Prostate gland (tissue), 2 donors: Measurements from ENCODE around the gene RAB43.

Experiments used
- POLR2A ChIP-seq: fragments of 450-650 bp; IDR thresholded peaks from one replicate; pipeline ENCODE4 v1.6.1; 2016; ENCODE audit warnings: antibody characterized with exemption, mild to moderate bottlenecking
- TF ChIP-seq, protein P1 (sequence below), 4 experiments: fragments of 200-600 bp in 2 of 4; fragments of 450-650 bp in 2 of 4; sonication (generic) in 2 of 4; IDR thresholded peaks; 1 replicate in 3 of 4; 2 replicates in 1 of 4; pipeline ENCODE4 v1.5.1; 2016 to 2019; ENCODE audit warnings: antibody characterized with exemption in 4 of 4, mild to moderate bottlenecking in 2 of 4, moderate library complexity in 2 of 4

- TF ChIP-seq, protein P1, sequence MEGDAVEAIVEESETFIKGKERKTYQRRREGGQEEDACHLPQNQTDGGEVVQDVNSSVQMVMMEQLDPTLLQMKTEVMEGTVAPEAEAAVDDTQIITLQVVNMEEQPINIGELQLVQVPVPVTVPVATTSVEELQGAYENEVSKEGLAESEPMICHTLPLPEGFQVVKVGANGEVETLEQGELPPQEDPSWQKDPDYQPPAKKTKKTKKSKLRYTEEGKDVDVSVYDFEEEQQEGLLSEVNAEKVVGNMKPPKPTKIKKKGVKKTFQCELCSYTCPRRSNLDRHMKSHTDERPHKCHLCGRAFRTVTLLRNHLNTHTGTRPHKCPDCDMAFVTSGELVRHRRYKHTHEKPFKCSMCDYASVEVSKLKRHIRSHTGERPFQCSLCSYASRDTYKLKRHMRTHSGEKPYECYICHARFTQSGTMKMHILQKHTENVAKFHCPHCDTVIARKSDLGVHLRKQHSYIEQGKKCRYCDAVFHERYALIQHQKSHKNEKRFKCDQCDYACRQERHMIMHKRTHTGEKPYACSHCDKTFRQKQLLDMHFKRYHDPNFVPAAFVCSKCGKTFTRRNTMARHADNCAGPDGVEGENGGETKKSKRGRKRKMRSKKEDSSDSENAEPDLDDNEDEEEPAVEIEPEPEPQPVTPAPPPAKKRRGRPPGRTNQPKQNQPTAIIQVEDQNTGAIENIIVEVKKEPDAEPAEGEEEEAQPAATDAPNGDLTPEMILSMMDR (IDR thresholded peaks at IDR 0.05) = no peak
- TF ChIP-seq POLR2A = no peak
Observed at GRCh38 chr3:129081503-129081902, 40.1 kb downstream of the RAB43 start.
